Measurements from ENCODE around the gene LCN15. TPM values are rescaled to one million over a fixed set of nuclear protein-coding genes. Genes with fewer than 3 reads are reported as not detected.

The LCN15 gene
- total and polyA plus RNA-seq, 2 of the 4 experiments (the other 2 are of a cell fraction) = not detected

DNA sequence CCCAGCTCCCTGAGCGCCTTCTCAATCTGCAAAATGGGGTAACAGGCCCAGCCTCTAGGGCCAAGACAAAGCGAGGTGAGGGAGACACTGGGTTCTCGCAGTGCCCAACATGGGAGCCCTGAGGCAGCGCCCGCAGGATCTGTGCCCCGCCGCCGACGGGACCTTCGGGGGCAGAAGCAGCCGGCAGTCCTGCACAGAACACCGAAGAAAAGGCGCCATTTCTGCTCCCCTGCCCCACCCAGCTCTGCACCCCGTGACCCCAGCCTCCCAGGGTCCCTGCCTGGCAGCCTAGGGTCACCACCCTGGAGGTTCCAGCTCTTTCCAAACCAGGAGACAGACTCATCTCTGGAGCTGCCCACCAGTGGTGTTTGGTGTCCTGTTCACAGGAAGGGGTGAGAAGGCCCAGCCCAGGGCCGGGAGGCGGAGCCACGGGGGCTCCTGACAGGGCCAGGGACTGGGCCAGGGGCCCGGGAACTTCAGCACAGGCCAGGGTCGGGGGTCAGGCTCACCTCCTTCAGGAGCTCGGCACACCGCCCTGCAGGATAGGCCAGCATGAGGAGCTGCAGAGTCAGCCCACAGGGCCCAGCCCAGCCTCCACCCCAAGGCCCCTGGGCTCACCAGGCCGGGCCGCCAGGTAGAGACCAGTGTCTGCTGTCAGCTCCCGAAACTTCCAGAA, 9.6 kb downstream of the LCN15 start:
- Histone ChIP-seq H3K18ac (ENCODE audit: low read depth, low read length) (no peak overlapping the region), H3K14ac (replicated peaks; ENCODE audit: low read depth, low read length) (no peak overlapping the region), H3K27ac (ENCODE audit: insufficient read depth, low read length) (no peak overlapping the region), H3K9ac (ENCODE audit: low read depth, low read length) (no peak overlapping the region), H2BK20ac (ENCODE audit: low read depth, low read length) (no peak overlapping the region), H2AK9ac (replicated peaks; ENCODE audit: low read depth, low read length, poor library complexity) (no peak overlapping the region), H4K20me1 (ENCODE audit: insufficient read depth, low read length) (no peaks in the 10 kb centered on the region), H3K27me3 (ENCODE audit: control insufficient read depth, insufficient read depth, low read length) (peaks cover 6% of the 10 kb centered on the region), H3K4ac (ENCODE audit: low read depth, low read length) (no peak overlapping the region), H3K9me3 (ENCODE audit: control insufficient read depth, insufficient read depth, low read length) (peaks cover 16% of the 10 kb centered on the region), H3K4me3 (ENCODE audit: insufficient read depth, low read depth, low read length) (no peak overlapping the region), H4K5ac (ENCODE audit: low read depth, low read length) (no peak overlapping the region), H4K8ac (ENCODE audit: low read depth in 2 of 2, low read length in 2 of 2) (no peak overlapping the region), H3K23ac (ENCODE audit: low read depth, low read length) (no peak overlapping the region), H3K4me2 (ENCODE audit: low read depth, low read length) (no peak overlapping the region), H2AFZ (replicated peaks; ENCODE audit: low read length, poor library complexity) (no peak overlapping the region), H3K56ac (ENCODE audit: extremely low read depth, insufficient read depth, low read length) (no peak overlapping the region), H3K4me1 (ENCODE audit: control insufficient read depth, insufficient read depth, low read length) (no peaks in the 10 kb centered on the region), H3K9me1 (ENCODE audit: insufficient read depth, low read length) (no peaks in the 10 kb centered on the region), H2BK120ac (ENCODE audit: low read depth, low read length) (no peak overlapping the region), H2BK5ac (ENCODE audit: low read depth, low read length, poor library complexity, severe bottlenecking) (no peak overlapping the region), H2BK15ac (ENCODE audit: low read depth, low read length) (no peak overlapping the region), H4K91ac (ENCODE audit: insufficient read depth, low read depth, low read length) (no peak overlapping the region), H3K36me3 (ENCODE audit: control insufficient read depth, insufficient read depth, low read length) (no peaks in the 10 kb centered on the region), H2AK5ac (ENCODE audit: low read depth, low read length) (no peak overlapping the region), H3K79me1 (ENCODE audit: low read depth in 1 of 2, low read length in 2 of 2) (no peaks in the 10 kb centered on the region)
- dilution Hi-C loops (cut with HindIII; ENCODE audit: low sequenced_read_pairs, unreplicated experiment) = no loop called here
- ChIA-PET POLR2A (ENCODE audit: unreplicated experiment) (no interaction called here), CTCF (no interaction called here)
- intact Hi-C loops (cut with micrococcal nuclease) = no loop called here
- in situ Hi-C loops (cut with MboI; ENCODE audit: low sequenced_read_pairs) = no loop called here
- 83% methylated on average over 13 of the region's 24 CpGs; no CpG with 5 or more reads in 1 of the 2 experiments for WGBS, 2 experiments (ENCODE audit: extremely low coverage in 2 of 2, insufficient read length in 1 of 2)
- ATAC-seq (ENCODE audit: low read depth) (no peak), DNase-seq (no peak)
- no peak for TF ChIP-seq MAZ (IDR thresholded peaks at IDR 0.05; ENCODE audit: borderline replicate concordance, low read depth, low read length)
- TF ChIP-seq, protein P1, sequence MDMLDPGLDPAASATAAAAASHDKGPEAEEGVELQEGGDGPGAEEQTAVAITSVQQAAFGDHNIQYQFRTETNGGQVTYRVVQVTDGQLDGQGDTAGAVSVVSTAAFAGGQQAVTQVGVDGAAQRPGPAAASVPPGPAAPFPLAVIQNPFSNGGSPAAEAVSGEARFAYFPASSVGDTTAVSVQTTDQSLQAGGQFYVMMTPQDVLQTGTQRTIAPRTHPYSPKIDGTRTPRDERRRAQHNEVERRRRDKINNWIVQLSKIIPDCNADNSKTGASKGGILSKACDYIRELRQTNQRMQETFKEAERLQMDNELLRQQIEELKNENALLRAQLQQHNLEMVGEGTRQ (IDR thresholded peaks at IDR 0.05; ENCODE audit: low read depth, low read length) = no peak
- no peak for TF ChIP-seq FOS (IDR thresholded peaks at IDR 0.05; ENCODE audit: low read depth, low read length)
- BruUV-seq (replicated peaks) = no TSS peak

All from IMR-90 (cell line).